Endothelial cell (in vitro differentiated cells): ENCODE results near the gene SEMA3F. TPM values are rescaled to one million over a fixed set of nuclear protein-coding genes. Genes with fewer than 3 reads are reported as not detected.

ENCODE experiments used
- DNase-seq: peaks from one replicate; pipeline ENCODE4 v3.0.0; 2021; ENCODE audit warnings: low spot score
- H3K27ac Mint-ChIP-seq: one replicate; pipeline ENCODE4 v1.8.0; 2021; ENCODE audit warnings: mixed read lengths, inconsistent platforms; ENCODE audit not compliant: unreplicated experiment
- H3K27me3 Mint-ChIP-seq: one replicate; pipeline ENCODE4 v1.8.0; 2021; ENCODE audit warnings: mild to moderate bottlenecking, moderate library complexity, mixed read lengths, inconsistent platforms; ENCODE audit not compliant: unreplicated experiment
- H3K36me3 Mint-ChIP-seq: one replicate; pipeline ENCODE4 v1.8.0; 2021; ENCODE audit warnings: mild to moderate bottlenecking, low read depth, mixed read lengths, inconsistent platforms; ENCODE audit not compliant: unreplicated experiment
- H3K4me1 Mint-ChIP-seq: one replicate; pipeline ENCODE4 v1.8.0; 2021; ENCODE audit warnings: mild to moderate bottlenecking, mixed read lengths, inconsistent platforms; ENCODE audit not compliant: unreplicated experiment
- H3K4me3 Mint-ChIP-seq: one replicate; pipeline ENCODE4 v1.8.0; 2021; ENCODE audit warnings: mild to moderate bottlenecking, mixed read lengths, inconsistent platforms; ENCODE audit not compliant: unreplicated experiment
- H3K9me3 Mint-ChIP-seq: one replicate; pipeline ENCODE4 v1.8.0; 2021; ENCODE audit warnings: mixed read lengths, inconsistent platforms; ENCODE audit not compliant: unreplicated experiment
- CTCF ChIP-seq: fragments of 200-600 bp; sonication (generic); IDR thresholded peaks from one replicate; pipeline ENCODE4 v1.5.0; 2021; ENCODE audit warnings: antibody characterized with exemption; ENCODE audit not compliant: unreplicated experiment
- total RNA-seq: library from RNA; stranded (reverse); fragmentation: NEBNext Ultra II Directional; extraction: Animal tissue kit (Norgen Biotek cat#: 25700); gene quantifications from one replicate; pipeline ENCODE4 v1.2.1, GENCODE V29; 2021; ENCODE audit not compliant: unreplicated experiment

Gene SEMA3F
- total RNA-seq, 1 donor from 2014 or later = 21.3 TPM

GRCh38 chr3:50147861-50148260 lies 7.3 kb upstream of the SEMA3F start:
- no peak overlapping the region for H3K27ac Mint-ChIP-seq
- no peaks in the 10 kb centered on the region for H3K36me3 Mint-ChIP-seq
- TF ChIP-seq CTCF = no peak
- peaks cover 10% of the 10 kb centered on the region for H3K27me3 Mint-ChIP-seq
- no peaks in the 10 kb centered on the region for H3K4me1 Mint-ChIP-seq
- no peak overlapping the region for H3K4me3 Mint-ChIP-seq
- no peak for DNase-seq
- H3K9me3 Mint-ChIP-seq = no peaks in the 10 kb centered on the region

GRCh38 chr3:50150404-50150750 lies 4.7 kb upstream of the SEMA3F start:
- no peak overlapping the region for H3K27ac Mint-ChIP-seq
- H3K36me3 Mint-ChIP-seq = no peaks in the 10 kb centered on the region
- peaks cover 11% of the 10 kb centered on the region for H3K4me1 Mint-ChIP-seq
- no peaks in the 10 kb centered on the region for H3K9me3 Mint-ChIP-seq
- no peak overlapping the region for H3K4me3 Mint-ChIP-seq
- no peak for TF ChIP-seq CTCF
- DNase-seq = no peak
- peaks cover 22% of the 10 kb centered on the region for H3K27me3 Mint-ChIP-seq

- DNase-seq = no peak
- peaks cover 16% of the 10 kb centered on the region for H3K4me1 Mint-ChIP-seq
- no peak overlapping the region for H3K4me3 Mint-ChIP-seq
- no peak for TF ChIP-seq CTCF
- H3K36me3 Mint-ChIP-seq = no peaks in the 10 kb centered on the region
- no peaks in the 10 kb centered on the region for H3K9me3 Mint-ChIP-seq
- H3K27ac Mint-ChIP-seq = no peak overlapping the region
- H3K27me3 Mint-ChIP-seq = peaks cover 24% of the 10 kb centered on the region
Observed at GRCh38 chr3:50150863-50151686, 4.0 kb upstream of the SEMA3F start.

- TF ChIP-seq CTCF = no peak
- H3K4me3 Mint-ChIP-seq = no peak overlapping the region
- DNase-seq = no peak
- peaks cover 21% of the 10 kb centered on the region for H3K4me1 Mint-ChIP-seq
- no peak overlapping the region for H3K27ac Mint-ChIP-seq
- peaks cover 24% of the 10 kb centered on the region for H3K27me3 Mint-ChIP-seq
- H3K9me3 Mint-ChIP-seq = no peaks in the 10 kb centered on the region
- H3K36me3 Mint-ChIP-seq = no peaks in the 10 kb centered on the region
Observed at GRCh38 chr3:50151728-50152127, 3.4 kb upstream of the SEMA3F start.

- peak overlapping the region; percentile 7 for H3K27ac Mint-ChIP-seq
- TF ChIP-seq CTCF = no peak
- DNase-seq = no peak
Observed at GRCh38 chr3:50153782-50154475, 1.2 kb upstream of the SEMA3F start.

More at GRCh38 chr3:50153782-50154475, 1.2 kb upstream of the SEMA3F start:
- Mint-ChIP-seq H3K36me3 (no peaks in the 10 kb centered on the region), H3K27me3 (peaks cover 26% of the 10 kb centered on the region), H3K9me3 (no peaks in the 10 kb centered on the region), H3K4me1 (peaks cover 37% of the 10 kb centered on the region), H3K4me3 (peak overlapping the region; percentile 91)
